CD4-positive, alpha-beta memory T cell (primary cell): ENCODE results near the gene KDM2A. TPM values are rescaled to one million over a fixed set of nuclear protein-coding genes. Genes with fewer than 3 reads are reported as not detected.

Experiments
- CTCF ChIA-PET: fragments of 350-600 bp; sonication (Branson Sonifier 250); formaldehyde crosslinking; loops from one replicate; lab custom pipeline; 2021; ENCODE audit warnings: inconsistent platforms; ENCODE audit not compliant: partially characterized antibody; lab: Charles Lee
- POLR2A ChIA-PET: fragments of 350-600 bp; sonication (Branson Sonifier 250); formaldehyde crosslinking; loops from one replicate; lab custom pipeline; 2021; ENCODE audit not compliant: partially characterized antibody; lab: Charles Lee
- DNase-seq, 5 donors: peaks; one replicate each; pipeline versions ENCODE4 v3.0.0 to v3.0.0-alpha.2; 2020 to 2022; ENCODE audit warnings: mixed read lengths in 1 of 5
- H3K27ac ChIP-seq: one replicate; pipeline ENCODE4 v1.7.0; 2013; ENCODE audit warnings: low read depth, low read length
- H3K27me3 ChIP-seq: 2 replicates; pipeline ENCODE4 v1.7.0; 2013; ENCODE audit warnings: mild to moderate bottlenecking, low read length, moderate library complexity; ENCODE audit not compliant: insufficient read depth
- H3K36me3 ChIP-seq: 2 replicates; pipeline ENCODE4 v1.7.0; 2013; ENCODE audit warnings: mild to moderate bottlenecking, low read length, moderate library complexity; ENCODE audit not compliant: insufficient read depth
- H3K4me1 ChIP-seq: 2 replicates; pipeline ENCODE4 v1.7.0; 2013; ENCODE audit warnings: mild to moderate bottlenecking, low read length, moderate library complexity; ENCODE audit not compliant: insufficient read depth
- H3K4me3 ChIP-seq, 2 donors: one replicate each; pipeline ENCODE4 v1.7.0; 2013; ENCODE audit warnings: low read length in 2 of 2, mild to moderate bottlenecking in 1 of 2
- H3K9me3 ChIP-seq, 2 donors: one replicate each; pipeline ENCODE4 v1.7.0; 2013; ENCODE audit warnings: low read length in 2 of 2, control low read depth in 1 of 2; ENCODE audit not compliant: control insufficient read depth in 1 of 2
- H3K27ac Mint-ChIP-seq, 7 donors: one replicate each; pipeline ENCODE4 v1.8.0; 2020 to 2021; ENCODE audit warnings: mixed read lengths in 7 of 7, mild to moderate bottlenecking in 6 of 7, inconsistent platforms in 3 of 7, moderate library complexity in 3 of 7
- H3K27me3 Mint-ChIP-seq, 2 donors: one replicate each; pipeline ENCODE4 v1.8.0; 2020 to 2021; ENCODE audit warnings: mixed read lengths in 2 of 2
- H3K36me3 Mint-ChIP-seq, 2 donors: one replicate each; pipeline ENCODE4 v1.8.0; 2020 to 2021; ENCODE audit warnings: mixed read lengths in 2 of 2, inconsistent platforms in 1 of 2, mild to moderate bottlenecking in 1 of 2
- H3K4me1 Mint-ChIP-seq, 4 donors: one replicate each; pipeline ENCODE4 v1.8.0; 2020 to 2021; ENCODE audit warnings: mixed read lengths in 4 of 4, mild to moderate bottlenecking in 1 of 4
- H3K4me3 Mint-ChIP-seq, 8 donors: one replicate each; pipeline ENCODE4 v1.8.0; 2020 to 2021; ENCODE audit warnings: mixed read lengths in 8 of 8, mild to moderate bottlenecking in 7 of 8, moderate library complexity in 6 of 8, inconsistent platforms in 3 of 8
- H3K9me3 Mint-ChIP-seq, 8 donors: one replicate each; pipeline ENCODE4 v1.8.0; 2020 to 2021; ENCODE audit warnings: mixed read lengths in 8 of 8, mild to moderate bottlenecking in 5 of 8, inconsistent platforms in 3 of 8, moderate library complexity in 1 of 8
- intact Hi-C: fragments of 100-400 bp; cut with micrococcal nuclease; formaldehyde crosslinking; loops from one replicate; pipeline ENCODE4 v1.15.1; 2023
- polyA plus RNA-seq, 2 donors: library from polyadenylated mRNA; unstranded; fragments of 300-500 nt; fragmentation: Illumina TruSeq; gene quantifications; one replicate each; pipeline ENCODE4 v1.2.3, GENCODE V29; 2021
- total RNA-seq, 2 experiments: library from RNA; stranded (reverse); gene quantifications; one replicate each; pipeline ENCODE4 v1.2.3, GENCODE V29; 2021

KDM2A gene
- total and polyA plus RNA-seq, 4 experiments from 2014 or later, result 14.0 to 200 (median 105) TPM

GRCh38 chr11:67099831-67100324 lies 19.2 kb upstream of the KDM2A start:
- intact Hi-C loops, result loop anchor here (5.0 kb wide), 1 partner anchor 67 kb away; no protein-coding TSS in a partner anchor
- Histone ChIP-seq H3K9me3 (no peaks in the 10 kb centered on the region), H3K4me1 (peaks cover 7% of the 10 kb centered on the region), H3K36me3 (no peaks in the 10 kb centered on the region), H3K4me3 (no peak overlapping the region), H3K27ac (no peak overlapping the region), H3K27me3 (no peaks in the 10 kb centered on the region)
- no peak overlapping the region for H3K4me3 Mint-ChIP-seq
- H3K36me3 Mint-ChIP-seq, result no peaks in the 10 kb centered on the region
- peaks cover 6 to 16% (median 10%) of the 10 kb centered on the region in 4 donors for H3K4me1 Mint-ChIP-seq
- POLR2A ChIA-PET, result no interaction called here
- CTCF ChIA-PET, result interaction anchor here (0.6 to 1.5 kb wide), 2 partner anchors 12 to 35 kb away, joined by 3 read pairs; no protein-coding TSS in a partner anchor
- H3K9me3 Mint-ChIP-seq, result peaks cover 0 to 3% (median 0%) of the 10 kb centered on the region in 8 donors
- H3K27me3 Mint-ChIP-seq, result no peaks in the 10 kb centered on the region
- DNase-seq, result no peak
- H3K27ac Mint-ChIP-seq, result peak overlapping the region; percentile 25 to 87 (median 70)

GRCh38 chr11:67102664-67103063 lies 16.4 kb upstream of the KDM2A start:
- H3K9me3 Mint-ChIP-seq, result no peaks in the 10 kb centered on the region
- no peak overlapping the region for H3K4me3 Mint-ChIP-seq
- intact Hi-C loops, result no loop called here
- Histone ChIP-seq H3K27ac (no peak overlapping the region), H3K4me1 (peaks cover 7% of the 10 kb centered on the region), H3K27me3 (no peaks in the 10 kb centered on the region), H3K9me3 (no peaks in the 10 kb centered on the region), H3K4me3 (no peak overlapping the region), H3K36me3 (no peaks in the 10 kb centered on the region)
- H3K27ac Mint-ChIP-seq, result peak overlapping the region in 2 of 7 donors; percentile 78 to 79
- CTCF ChIA-PET, result interaction anchor here (0.6 to 0.7 kb wide), 3 partner anchors 26 to 1394 kb away, joined by 3 read pairs; no protein-coding TSS in a partner anchor
- POLR2A ChIA-PET, result no interaction called here
- DNase-seq, result no peak
- H3K36me3 Mint-ChIP-seq, result no peaks in the 10 kb centered on the region
- H3K27me3 Mint-ChIP-seq, result no peaks in the 10 kb centered on the region
- peaks cover 6 to 16% (median 10%) of the 10 kb centered on the region in 4 donors for H3K4me1 Mint-ChIP-seq

GRCh38 chr11:67105964-67106363 lies 13.1 kb upstream of the KDM2A start:
- H3K4me1 ChIP-seq, result peaks cover 7% of the 10 kb centered on the region
- POLR2A ChIA-PET, result no interaction called here
- Mint-ChIP-seq H3K36me3 (no peaks in the 10 kb centered on the region), H3K27ac (no peak overlapping the region), H3K27me3 (no peaks in the 10 kb centered on the region), H3K4me1 (peaks cover 6 to 11% (median 7%) of the 10 kb centered on the region in 4 donors), H3K9me3 (no peaks in the 10 kb centered on the region), H3K4me3 (no peak overlapping the region)
- no peaks in the 10 kb centered on the region for H3K36me3 ChIP-seq
- CTCF ChIA-PET, result no interaction called here
- no peak overlapping the region for H3K27ac ChIP-seq
- DNase-seq, result no peak
- intact Hi-C loops, result no loop called here
- no peaks in the 10 kb centered on the region for H3K9me3 ChIP-seq
- no peak overlapping the region for H3K4me3 ChIP-seq
- H3K27me3 ChIP-seq, result no peaks in the 10 kb centered on the region

GRCh38 chr11:67111261-67111660 lies 7.8 kb upstream of the KDM2A start:
- Mint-ChIP-seq H3K4me3 (no peak overlapping the region), H3K36me3 (no peaks in the 10 kb centered on the region), H3K4me1 (no peaks in the 10 kb centered on the region), H3K9me3 (no peaks in the 10 kb centered on the region), H3K27ac (no peak overlapping the region), H3K27me3 (no peaks in the 10 kb centered on the region)
- H3K27me3 ChIP-seq, result no peaks in the 10 kb centered on the region
- DNase-seq, result no peak
- no peaks in the 10 kb centered on the region for H3K9me3 ChIP-seq
- H3K4me1 ChIP-seq, result no peaks in the 10 kb centered on the region
- ChIA-PET CTCF (interaction anchor here (0.8 kb wide), 1 partner anchor 11 kb away, joined by 3 read pairs; no protein-coding TSS in a partner anchor), POLR2A (no interaction called here)
- no peaks in the 10 kb centered on the region for H3K36me3 ChIP-seq
- H3K27ac ChIP-seq, result no peak overlapping the region
- H3K4me3 ChIP-seq, result no peak overlapping the region
- intact Hi-C loops, result no loop called here

GRCh38 chr11:67113231-67113721 lies 5.8 kb upstream of the KDM2A start:
- Histone ChIP-seq H3K27ac (no peak overlapping the region), H3K36me3 (no peaks in the 10 kb centered on the region), H3K27me3 (no peaks in the 10 kb centered on the region), H3K9me3 (no peaks in the 10 kb centered on the region), H3K4me3 (no peak overlapping the region), H3K4me1 (peaks cover 6% of the 10 kb centered on the region)
- H3K9me3 Mint-ChIP-seq, result no peaks in the 10 kb centered on the region
- no peak overlapping the region for H3K4me3 Mint-ChIP-seq
- H3K27me3 Mint-ChIP-seq, result no peaks in the 10 kb centered on the region
- peak overlapping the region in 2 of 7 donors; percentile 8 to 47 for H3K27ac Mint-ChIP-seq
- CTCF ChIA-PET, result interaction anchor here (0.8 kb wide), 1 partner anchor 18 kb away, joined by 3 read pairs; no protein-coding TSS in a partner anchor
- no peak for DNase-seq
- intact Hi-C loops, result no loop called here
- H3K36me3 Mint-ChIP-seq, result no peaks in the 10 kb centered on the region
- POLR2A ChIA-PET, result no interaction called here
- H3K4me1 Mint-ChIP-seq, result peaks cover 0 to 5% (median 2%) of the 10 kb centered on the region in 4 donors

- Mint-ChIP-seq H3K4me3 (no peak overlapping the region), H3K27ac (no peak overlapping the region), H3K36me3 (peaks cover 0 to 2% of the 10 kb centered on the region in 2 donors), H3K9me3 (no peaks in the 10 kb centered on the region), H3K4me1 (peaks cover 0 to 5% (median 2%) of the 10 kb centered on the region in 4 donors), H3K27me3 (no peaks in the 10 kb centered on the region)
- no peaks in the 10 kb centered on the region for H3K9me3 ChIP-seq
- DNase-seq, result no peak
- intact Hi-C loops, result no loop called here
- CTCF ChIA-PET, result interaction anchor here (0.8 kb wide), 1 partner anchor 19 kb away, joined by 3 read pairs; no protein-coding TSS in a partner anchor
- H3K4me3 ChIP-seq, result no peak overlapping the region
- H3K27ac ChIP-seq, result no peak overlapping the region
- POLR2A ChIA-PET, result no interaction called here
- H3K27me3 ChIP-seq, result no peaks in the 10 kb centered on the region
- no peaks in the 10 kb centered on the region for H3K36me3 ChIP-seq
- H3K4me1 ChIP-seq, result peaks cover 6% of the 10 kb centered on the region
These were observed 4.7 kb upstream of the KDM2A start for GRCh38 chr11:67114275-67114896.

- Mint-ChIP-seq H3K27me3 (no peaks in the 10 kb centered on the region), H3K36me3 (peaks cover 0 to 17% of the 10 kb centered on the region in 2 donors), H3K4me3 (peak overlapping the region in 6 of 8 donors; percentile 20 to 90 (median 86)), H3K9me3 (no peaks in the 10 kb centered on the region), H3K4me1 (peaks cover 10 to 24% (median 13%) of the 10 kb centered on the region in 4 donors), H3K27ac (peak overlapping the region in 4 of 7 donors; percentile 57 to 95 (median 90))
- H3K4me3 ChIP-seq, result no peak overlapping the region
- intact Hi-C loops, result loop anchor here (5.0 kb wide), 1 partner anchor 159 kb away; the partner anchor contains the start of gene PC
- H3K4me1 ChIP-seq, result peaks cover 12% of the 10 kb centered on the region
- no peak for DNase-seq
- H3K27me3 ChIP-seq, result no peaks in the 10 kb centered on the region
- H3K27ac ChIP-seq, result no peak overlapping the region
- CTCF ChIA-PET, result interaction anchor here (1.5 to 2.3 kb wide), 3 partner anchors 33 to 36 kb away, joined by 4 to 6 read pairs (median 4); no protein-coding TSS in a partner anchor
- H3K36me3 ChIP-seq, result no peaks in the 10 kb centered on the region
- H3K9me3 ChIP-seq, result no peaks in the 10 kb centered on the region
- POLR2A ChIA-PET, result interaction anchor here (1.0 kb wide), 1 partner anchor 12 kb away, joined by 4 read pairs; no protein-coding TSS in a partner anchor
These were observed 2.3 kb upstream of the KDM2A start for GRCh38 chr11:67116758-67117105.
